Tibial nerve (tissue), 4 donors: ENCODE data around the gene AKAP8L. TPM values are rescaled to one million over a fixed set of nuclear protein-coding genes. Genes with fewer than 3 reads are reported as not detected.

Source experiments
- DNase-seq, 2 donors: peaks; one replicate each; pipeline ENCODE4 v3.0.0-alpha.2; 2019; ENCODE audit warnings: low spot score in 2 of 2
- H3K27ac ChIP-seq, 4 donors: fragments of 200-600 bp; sonication (generic) in 3 of 4; one replicate each; pipeline ENCODE4 v1.5.1; 2017 to 2019; ENCODE audit warnings: mild to moderate bottlenecking in 1 of 4
- H3K27me3 ChIP-seq, 2 donors: fragments of 200-600 bp; sonication (generic) in 1 of 2; one replicate each; pipeline versions ENCODE4 v1.5.1 to v1.6.0; 2017 to 2019
- H3K36me3 ChIP-seq, 3 donors: fragments of 200-600 bp; sonication (generic); one replicate each; pipeline ENCODE4 v1.5.1; 2018 to 2019
- H3K4me1 ChIP-seq, 4 donors: fragments of 200-600 bp; sonication (generic) in 3 of 4; one replicate each; pipeline ENCODE4 v1.5.1; 2017 to 2019
- H3K4me3 ChIP-seq, 4 donors: fragments of 200-600 bp; sonication (generic) in 3 of 4; one replicate each; pipeline ENCODE4 v1.5.1; 2017 to 2019; ENCODE audit warnings: mild to moderate bottlenecking in 1 of 4, moderate library complexity in 1 of 4
- H3K9me3 ChIP-seq, 4 donors: fragments of 200-600 bp; sonication (generic) in 3 of 4; one replicate each; pipeline ENCODE4 v1.5.1; 2017 to 2019
- CTCF ChIP-seq, 5 experiments: fragments of 200-600 bp in 3 of 5; fragments of 450-650 bp in 2 of 5; sonication (generic) in 3 of 5; IDR thresholded peaks; one replicate each; pipeline ENCODE4 v1.5.1; 2016 to 2019; ENCODE audit warnings: antibody characterized with exemption in 5 of 5, mild to moderate bottlenecking in 3 of 5, moderate library complexity in 2 of 5
- EP300 ChIP-seq, 2 donors: sonication (generic); formaldehyde crosslinking; IDR thresholded peaks; one replicate each; pipeline ENCODE4 v1.6.1; 2017; ENCODE audit warnings: antibody characterized with exemption in 2 of 2, mild to moderate bottlenecking in 1 of 2
- POLR2A ChIP-seq, 2 donors: fragments of 450-650 bp; IDR thresholded peaks; one replicate each; pipeline ENCODE4 v1.6.1; 2017; ENCODE audit warnings: antibody characterized with exemption in 2 of 2, mild to moderate bottlenecking in 2 of 2, moderate library complexity in 2 of 2
- WGBS, 2 donors: methylation state at CpG; one replicate each; pipeline ENCODE4 v1.1.5; 2018; 5-methylcytosine and 5-hydroxymethylcytosine counted together
- total RNA-seq, 4 donors: library from RNA; depleted of rRNA; stranded (reverse); fragments of >200 nt; gene quantifications; one replicate each; pipeline ENCODE4 v1.1.0, GENCODE V29; 2016

The AKAP8L gene
- total RNA-seq, 4 donors from 2014 or later, result 170 to 248 (median 183) TPM

- peak overlapping the region in 1 of 4 donors; percentile 6 for H3K4me3 ChIP-seq
- peaks cover 5 to 50% (median 33%) of the 10 kb centered on the region in 3 donors for H3K36me3 ChIP-seq
- H3K27me3 ChIP-seq, result no peaks in the 10 kb centered on the region
- peak overlapping the region in 3 of 4 donors; percentile 23 to 79 (median 79) for H3K27ac ChIP-seq
- no peak for DNase-seq
- TF ChIP-seq POLR2A (IDR thresholded peaks at IDR 0.05) (no peak), EP300 (IDR thresholded peaks at IDR 0.05) (no peak), CTCF (IDR thresholded peaks at IDR 0.05) (no peak)
- 61 to 64% methylated on average over 11 to 17 of the region's 21 CpGs for WGBS, 2 donors
- H3K4me1 ChIP-seq, result peaks cover 0 to 56% (median 41%) of the 10 kb centered on the region in 4 donors
- H3K9me3 ChIP-seq, result no peaks in the 10 kb centered on the region
Measured at GRCh38 chr19:15374105-15374651, 44.6 kb downstream of the AKAP8L start.

DNA sequence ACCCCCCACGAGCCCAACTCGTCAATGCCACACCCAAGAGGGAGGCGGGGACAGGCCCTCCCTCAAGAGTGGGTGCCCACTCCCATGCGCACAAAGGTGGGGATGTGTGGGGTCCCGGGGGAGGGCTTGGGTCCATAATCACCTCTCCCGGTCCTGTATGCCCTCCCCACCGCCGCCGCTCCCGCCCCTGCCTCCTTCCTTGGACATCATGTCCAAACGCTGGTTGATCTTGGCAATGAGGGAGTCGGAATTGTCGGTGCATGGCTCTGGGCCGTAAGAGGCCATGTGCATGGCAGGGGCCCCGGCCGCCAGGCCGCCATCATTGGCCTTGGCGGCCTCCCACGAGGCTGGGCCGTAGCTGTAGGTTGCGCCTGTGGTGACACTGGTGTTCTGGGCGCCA, 45.1 kb downstream of the AKAP8L start:
- WGBS, 2 donors, result 83 to 84% methylated on average over 20 to 22 of the region's 22 CpGs
- Histone ChIP-seq H3K27me3 (no peaks in the 10 kb centered on the region), H3K9me3 (no peaks in the 10 kb centered on the region), H3K4me3 (no peak overlapping the region), H3K4me1 (peaks cover 0 to 56% (median 41%) of the 10 kb centered on the region in 4 donors), H3K36me3 (peaks cover 5 to 55% (median 35%) of the 10 kb centered on the region in 3 donors), H3K27ac (peak overlapping the region in 2 of 4 donors; percentile 79)
- no peak for TF ChIP-seq CTCF (IDR thresholded peaks at IDR 0.05)
- TF ChIP-seq POLR2A (IDR thresholded peaks at IDR 0.05), result no peak
- TF ChIP-seq EP300 (IDR thresholded peaks at IDR 0.05), result no peak
- DNase-seq, result no peak

- Histone ChIP-seq H3K4me3 (no peak overlapping the region), H3K27ac (no peak overlapping the region), H3K36me3 (peaks cover 7 to 63% (median 40%) of the 10 kb centered on the region in 3 donors), H3K4me1 (peaks cover 0 to 53% (median 38%) of the 10 kb centered on the region in 4 donors), H3K9me3 (no peaks in the 10 kb centered on the region), H3K27me3 (no peaks in the 10 kb centered on the region)
- TF ChIP-seq CTCF (IDR thresholded peaks at IDR 0.05), result no peak
- TF ChIP-seq EP300 (IDR thresholded peaks at IDR 0.05), result no peak
- no peak for TF ChIP-seq POLR2A (IDR thresholded peaks at IDR 0.05)
- no peak for DNase-seq
- WGBS, 2 donors, result 85 to 86% methylated on average over 28 to 30 of the region's 30 CpGs
Measured at GRCh38 chr19:15372891-15373301, 45.9 kb downstream of the AKAP8L start.

DNA sequence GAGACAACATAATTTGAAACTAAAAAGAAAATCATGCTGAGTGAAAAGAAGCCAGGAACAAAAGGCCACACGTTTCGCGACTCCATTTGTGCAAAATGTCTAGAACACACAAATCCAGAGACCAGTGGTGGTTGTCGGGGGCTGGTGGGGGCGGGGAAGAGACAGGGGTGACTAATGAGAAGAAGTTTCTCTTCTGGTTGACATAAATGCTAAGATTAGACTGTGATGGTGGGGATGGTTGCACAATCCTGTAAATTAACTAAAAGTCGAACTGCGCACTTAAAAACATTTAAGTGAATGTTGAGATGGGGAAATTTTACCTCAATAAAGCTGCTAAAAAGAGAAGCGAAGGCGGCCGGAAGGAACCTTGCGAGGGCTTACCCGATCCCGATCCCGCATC, 46.3 kb downstream of the AKAP8L start:
- no peak overlapping the region for H3K27ac ChIP-seq
- H3K4me3 ChIP-seq, result no peak overlapping the region
- no peak for DNase-seq
- peaks cover 0 to 49% (median 34%) of the 10 kb centered on the region in 4 donors for H3K4me1 ChIP-seq
- TF ChIP-seq CTCF (IDR thresholded peaks at IDR 0.05) (no peak), POLR2A (IDR thresholded peaks at IDR 0.05) (no peak), EP300 (IDR thresholded peaks at IDR 0.05) (no peak)
- H3K27me3 ChIP-seq, result no peaks in the 10 kb centered on the region
- 90% methylated on average over 14 of the region's 14 CpGs for WGBS, 2 donors
- H3K9me3 ChIP-seq, result no peaks in the 10 kb centered on the region
- peaks cover 7 to 67% (median 44%) of the 10 kb centered on the region in 3 donors for H3K36me3 ChIP-seq

GRCh38 chr19:15371786-15372380, 46.9 kb downstream of the AKAP8L start:
- Histone ChIP-seq H3K27ac (no peak overlapping the region), H3K4me3 (no peak overlapping the region), H3K9me3 (no peaks in the 10 kb centered on the region), H3K27me3 (no peaks in the 10 kb centered on the region), H3K36me3 (peaks cover 7 to 73% (median 50%) of the 10 kb centered on the region in 3 donors), H3K4me1 (peaks cover 0 to 43% (median 28%) of the 10 kb centered on the region in 4 donors)
- TF ChIP-seq CTCF (IDR thresholded peaks at IDR 0.05) (no peak), POLR2A (IDR thresholded peaks at IDR 0.05) (no peak), EP300 (IDR thresholded peaks at IDR 0.05) (no peak)
- DNase-seq, result no peak
- WGBS, 2 donors, result 87 to 93% methylated on average over 16 to 17 of the region's 17 CpGs
